H1 (cell line): Measurements from ENCODE around the gene ITGA8. TPM values are rescaled to one million over a fixed set of nuclear protein-coding genes. Genes with fewer than 3 reads are reported as not detected.

Experiments used
- ASH2L ChIP-seq: fragments of 200-600, 300-600 bp; sonication (generic); IDR thresholded peaks from one replicate; pipeline ENCODE4 v1.7.1; 2017; ENCODE audit warnings: low read length
- BCL11A ChIP-seq, 2 experiments: IDR thresholded peaks; one replicate each; pipeline ENCODE4 v1.6.1; 2011; ENCODE audit warnings: low read depth in 2 of 2, low read length in 2 of 2, mild to moderate bottlenecking in 2 of 2
- CHD7 ChIP-seq: fragments of 300-600 bp; sonication (generic); IDR thresholded peaks from 2 replicates; pipeline ENCODE4 v1.7.1; 2012; ENCODE audit warnings: low read length, moderate library complexity, mild to moderate bottlenecking, inconsistent platforms; ENCODE audit not compliant: insufficient replicate concordance
- EP300 ChIP-seq, 2 experiments: IDR thresholded peaks; 1 replicate in 1 of 2; 2 replicates in 1 of 2; pipeline ENCODE4 v1.6.1; 2011 to 2012; ENCODE audit warnings: low read depth in 2 of 2, low read length in 2 of 2, mild to moderate bottlenecking in 2 of 2, borderline replicate concordance in 1 of 2, inconsistent platforms in 1 of 2, moderate library complexity in 1 of 2
- HDAC2 ChIP-seq, 2 experiments: fragments of 300-600 bp in 1 of 2; sonication (generic) in 1 of 2; IDR thresholded peaks; 2 replicates each; pipeline ENCODE4 v1.6.1; 2011 to 2012; ENCODE audit warnings: low read depth in 2 of 2, low read length in 2 of 2, mild to moderate bottlenecking in 2 of 2, moderate library complexity in 2 of 2, borderline replicate concordance in 1 of 2, inconsistent platforms in 1 of 2
- JUND ChIP-seq: IDR thresholded peaks from 2 replicates; pipeline ENCODE4 v1.6.1; 2011; ENCODE audit warnings: mild to moderate bottlenecking, improper control_type of control experiment, low read length
- TCF12 ChIP-seq: IDR thresholded peaks from 2 replicates; pipeline ENCODE4 v1.6.1; 2011; ENCODE audit warnings: low read depth, mild to moderate bottlenecking, low read length
- polyA plus RNA-seq, 7 experiments: library from polyadenylated mRNA; depleted of rRNA in 3 of 7; stranded (reverse) in 5 of 7; unstranded in 2 of 7; fragments of >200 nt in 5 of 7; fragments of 200-250 nt in 2 of 7; gene quantifications; 1 replicate in 5 of 7; 2 replicates in 1 of 7; 4 replicates in 1 of 7; pipeline versions ENCODE4 v1.2.1 to v1.2.3, GENCODE V29; 2011 to 2013; ENCODE audit warnings: missing spikeins in 2 of 7, mixed read lengths in 2 of 7
- total RNA-seq: library from RNA; stranded (reverse); fragmentation: NEBNext Ultra II Directional; extraction: Animal tissue kit (Norgen Biotek cat#: 25700); gene quantifications from 2 replicates; pipeline ENCODE4 v1.2.1, GENCODE V29; 2021

The ITGA8 gene
- total and polyA plus RNA-seq, 2 of the 8 experiments (the other 6 are each of a cell fraction or from before 2014, with no cell fraction given): not detected

- TF ChIP-seq CHD7 (no peak), ASH2L (no peak), JUND (no peak), BCL11A (IDR thresholded peaks at IDR 0.05; ENCODE audit: low read depth in 2 of 2, low read length in 2 of 2) (no peak), EP300 (IDR thresholded peaks at IDR 0.05; ENCODE audit: borderline replicate concordance in 1 of 2, low read depth in 2 of 2, low read length in 2 of 2) (no peak), TCF12 (no peak), HDAC2 (IDR thresholded peaks at IDR 0.05; ENCODE audit: borderline replicate concordance in 1 of 2, low read depth in 2 of 2, low read length in 2 of 2) (no peak)
Observed at GRCh38 chr10:15620337-15620736, 99.4 kb downstream of the ITGA8 start (continued).
